Astrocyte of the cerebellum (primary cell): ENCODE results near the gene DTYMK.
"Not testable (repeated sequence)": the region's sequence is repeated elsewhere in the genome, so short reads cannot be mapped to it uniquely, and the experiment has no call there.

Experiments used
- DNase-seq: peaks from one replicate; pipeline ENCODE4 v3.0.0-alpha.2; 2011; ENCODE audit warnings: low read depth
- H3K4me3 ChIP-seq: 2 replicates; pipeline ENCODE4 v1.5.1; 2011; ENCODE audit warnings: mild to moderate bottlenecking, low read depth, low read length, moderate library complexity
- CTCF ChIP-seq: IDR thresholded peaks from 2 replicates; pipeline ENCODE4 v1.5.1; 2012; ENCODE audit warnings: low read length, low read depth, moderate library complexity, mild to moderate bottlenecking; ENCODE audit errors: missing control alignments
- in situ Hi-C: cut with HindIII; loops from 2 replicates; pipeline ENCODE4 v1.10.0; 2017; ENCODE audit warnings: low sequenced_read_pairs

The DTYMK gene

GRCh38 chr2:241668839-241669238 is 17.8 kb downstream of the DTYMK start:
- H3K4me3 ChIP-seq, result no peak overlapping the region
- DNase-seq, result no peak
- in situ Hi-C loops, result no loop called here
- no peak for TF ChIP-seq CTCF

- in situ Hi-C loops, result no loop called here
- no peak for DNase-seq
- no peak for TF ChIP-seq CTCF
- no peak overlapping the region for H3K4me3 ChIP-seq
Measured at GRCh38 chr2:241668354-241668753, 18.3 kb downstream of the DTYMK start.

DNA sequence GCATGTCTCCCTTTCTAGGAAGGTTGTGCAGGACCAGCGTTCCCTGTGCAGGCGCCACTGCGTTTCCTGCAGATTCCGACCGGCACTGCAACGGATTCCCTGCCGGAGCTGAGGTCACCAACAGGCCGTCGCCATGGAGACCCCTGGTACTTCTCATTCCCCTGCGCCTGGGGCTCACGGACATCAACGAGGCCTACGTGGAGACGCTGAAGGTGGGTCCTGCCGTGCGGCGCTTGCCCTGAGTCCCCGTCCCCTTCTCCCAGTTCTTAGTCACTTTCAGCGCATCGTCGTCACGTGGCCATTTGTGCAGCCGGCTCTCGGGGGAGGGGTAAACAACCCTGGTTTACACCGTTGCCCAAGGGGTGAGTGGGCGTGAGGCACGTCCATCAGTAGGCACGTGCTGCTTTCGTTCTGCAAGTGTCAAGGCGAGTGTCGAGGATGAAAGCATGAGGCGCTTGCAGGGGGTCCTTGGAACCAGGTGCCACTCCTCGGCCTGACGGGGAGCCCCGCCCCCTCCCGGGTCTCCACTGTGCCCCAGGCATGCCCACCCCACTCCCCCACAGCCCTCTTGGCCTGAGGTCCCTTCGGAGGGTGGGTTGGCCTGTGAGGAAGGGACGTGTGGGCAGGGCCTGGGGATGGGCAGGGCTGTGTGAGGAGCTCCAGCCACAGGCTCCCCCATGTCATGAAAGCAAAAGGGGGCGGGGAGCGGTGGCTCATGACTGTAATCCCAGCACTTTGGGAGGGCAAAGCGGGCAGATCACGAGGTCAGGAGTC is 19.8 kb downstream of the DTYMK start:
- in situ Hi-C loops, result no loop called here
- peak; percentile 12 for DNase-seq
- TF ChIP-seq CTCF, result no peak
- no peak overlapping the region for H3K4me3 ChIP-seq

- no peak for TF ChIP-seq CTCF
- no peak overlapping the region for H3K4me3 ChIP-seq
- no peak for DNase-seq
- in situ Hi-C loops, result no loop called here
Measured at GRCh38 chr2:241665731-241666440, 20.7 kb downstream of the DTYMK start.

DNA sequence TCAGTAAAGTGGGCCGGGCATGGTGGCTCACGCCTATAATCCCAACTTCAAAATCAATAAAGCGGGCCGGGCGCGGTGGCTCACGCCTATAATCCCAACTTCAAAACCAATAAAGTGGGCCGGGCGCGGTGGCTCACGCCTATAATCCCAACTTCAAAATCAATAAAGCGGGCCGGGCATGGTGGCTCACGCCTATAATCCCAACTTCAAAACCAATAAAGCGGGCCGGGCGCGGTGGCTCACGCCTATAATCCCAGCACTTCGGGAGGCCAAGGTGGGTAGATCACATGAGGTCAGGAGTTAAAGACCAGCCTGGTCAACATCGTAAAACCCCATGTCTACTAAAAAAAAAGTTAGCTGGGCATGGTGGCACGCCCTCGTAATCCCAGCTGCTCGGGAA is 23.9 kb downstream of the DTYMK start:
- H3K4me3 ChIP-seq, in situ Hi-C loops, DNase-seq: not testable (repeated sequence)

GRCh38 chr2:241660593-241661213 is 25.9 kb downstream of the DTYMK start:
- no peak for TF ChIP-seq CTCF
- no peak overlapping the region for H3K4me3 ChIP-seq
- in situ Hi-C loops, result no loop called here
- no peak for DNase-seq
